ENCODE results near the gene PAEP. TPM values are rescaled to one million over a fixed set of nuclear protein-coding genes. Genes with fewer than 3 reads are reported as not detected.

The PAEP gene
- total RNA-seq, 6 experiments from 2014 or later: not detected

DNA sequence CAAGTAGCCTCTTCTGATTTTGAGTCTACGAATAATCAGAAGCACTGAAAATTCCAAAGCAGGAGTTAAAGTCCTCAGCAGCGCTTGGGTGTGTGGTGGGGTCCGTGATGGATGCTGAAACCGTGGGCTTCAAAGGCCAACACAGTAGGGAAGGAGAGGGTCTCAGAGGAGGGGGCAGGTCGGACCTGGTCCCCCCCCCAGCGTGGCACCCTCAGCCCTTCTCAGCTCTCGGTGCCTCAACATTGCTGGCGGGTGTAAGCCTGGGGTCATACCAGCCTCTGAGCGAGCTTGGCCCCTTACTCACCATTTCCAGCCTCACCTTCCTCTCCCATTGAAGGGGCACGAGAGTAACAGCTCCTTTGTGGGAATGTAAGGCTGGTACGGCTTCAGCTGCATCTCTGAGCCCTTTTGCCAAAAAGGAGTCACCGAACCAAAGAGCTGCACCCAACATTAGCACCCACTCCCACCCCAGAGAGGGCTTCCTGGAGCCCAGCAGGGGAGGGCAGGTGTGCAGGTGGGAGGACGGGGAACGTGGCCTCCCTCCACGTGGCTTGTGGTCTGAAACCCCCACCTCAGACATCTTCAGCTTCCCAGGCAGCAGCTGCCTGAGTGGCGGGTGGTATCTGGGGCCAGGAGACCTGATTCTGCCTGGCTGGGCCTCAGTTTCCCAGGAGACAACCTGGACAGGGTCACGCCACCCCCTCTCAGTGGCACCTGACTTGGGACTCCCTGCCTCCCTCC is 47.0 kb upstream of the PAEP start:
- no peaks in the 10 kb centered on the region for H3K9me3 ChIP-seq
- no peak overlapping the region for H3K27ac ChIP-seq
- H3K4me3 ChIP-seq: no peak overlapping the region
- H3K4me1 ChIP-seq: no peaks in the 10 kb centered on the region
- ATAC-seq (no peak), DNase-seq (peak in 1 of 3 donors; percentile 17)
- TF ChIP-seq, protein P1, sequence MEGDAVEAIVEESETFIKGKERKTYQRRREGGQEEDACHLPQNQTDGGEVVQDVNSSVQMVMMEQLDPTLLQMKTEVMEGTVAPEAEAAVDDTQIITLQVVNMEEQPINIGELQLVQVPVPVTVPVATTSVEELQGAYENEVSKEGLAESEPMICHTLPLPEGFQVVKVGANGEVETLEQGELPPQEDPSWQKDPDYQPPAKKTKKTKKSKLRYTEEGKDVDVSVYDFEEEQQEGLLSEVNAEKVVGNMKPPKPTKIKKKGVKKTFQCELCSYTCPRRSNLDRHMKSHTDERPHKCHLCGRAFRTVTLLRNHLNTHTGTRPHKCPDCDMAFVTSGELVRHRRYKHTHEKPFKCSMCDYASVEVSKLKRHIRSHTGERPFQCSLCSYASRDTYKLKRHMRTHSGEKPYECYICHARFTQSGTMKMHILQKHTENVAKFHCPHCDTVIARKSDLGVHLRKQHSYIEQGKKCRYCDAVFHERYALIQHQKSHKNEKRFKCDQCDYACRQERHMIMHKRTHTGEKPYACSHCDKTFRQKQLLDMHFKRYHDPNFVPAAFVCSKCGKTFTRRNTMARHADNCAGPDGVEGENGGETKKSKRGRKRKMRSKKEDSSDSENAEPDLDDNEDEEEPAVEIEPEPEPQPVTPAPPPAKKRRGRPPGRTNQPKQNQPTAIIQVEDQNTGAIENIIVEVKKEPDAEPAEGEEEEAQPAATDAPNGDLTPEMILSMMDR (IDR thresholded peaks at IDR 0.05): no peak
- no peak for TF ChIP-seq POLR2A (IDR thresholded peaks at IDR 0.05)
- 49% methylated on average over 3 of the region's 17 CpGs for WGBS (ENCODE audit: insufficient coverage, low coverage, low lambda C conversion rate, missing lambda C conversion rate)
- H3K27me3 ChIP-seq: no peaks in the 10 kb centered on the region
- H3K36me3 ChIP-seq: no peaks in the 10 kb centered on the region
- intact Hi-C loops (cut with DNase I): no loop called here

DNA sequence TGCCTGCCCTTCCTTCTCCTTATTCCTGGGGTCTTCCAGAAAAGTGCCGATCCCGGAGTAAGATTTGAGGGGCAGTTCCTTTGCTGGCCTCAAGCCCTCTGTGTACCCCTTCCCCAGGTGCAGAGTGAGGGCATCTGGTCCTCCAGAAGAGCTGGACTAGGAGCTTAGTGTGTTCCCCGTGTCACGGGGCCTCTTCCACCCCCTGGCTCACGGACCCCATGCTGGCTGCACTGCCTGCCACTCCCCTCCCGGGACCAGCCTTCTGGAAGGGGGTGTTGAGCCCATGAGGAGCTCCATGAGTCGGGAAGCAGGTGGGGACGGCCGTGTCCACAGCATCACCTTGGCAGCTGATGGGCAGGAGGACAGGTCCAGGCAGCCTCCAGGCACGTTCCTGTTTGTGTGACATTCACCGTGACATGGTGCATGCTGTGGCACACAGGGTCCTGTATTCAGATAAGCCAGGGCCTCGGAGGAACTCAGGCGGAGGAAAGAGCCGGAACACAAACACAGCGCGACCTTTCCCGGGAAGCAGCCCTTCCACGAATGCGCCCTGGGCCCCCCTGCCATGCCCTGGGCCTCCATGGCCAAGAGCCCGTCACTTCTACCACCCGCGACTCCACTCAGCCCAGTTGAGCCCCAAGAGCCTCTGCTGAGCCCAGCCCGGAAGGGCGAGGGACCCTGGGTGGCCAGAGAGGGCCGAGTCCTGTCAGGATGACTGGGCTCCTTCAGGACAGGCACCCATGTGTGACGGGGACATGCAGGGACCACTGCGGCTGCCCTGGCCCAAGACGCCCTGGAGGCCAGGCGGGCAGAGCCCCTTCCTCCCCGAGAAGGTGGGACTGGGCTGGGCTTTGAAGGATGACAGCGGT is 46.2 kb upstream of the PAEP start:
- Histone ChIP-seq H3K9me3 (no peaks in the 10 kb centered on the region), H3K27me3 (no peaks in the 10 kb centered on the region), H3K4me1 (no peaks in the 10 kb centered on the region), H3K27ac (no peak overlapping the region), H3K36me3 (no peaks in the 10 kb centered on the region), H3K4me3 (no peak overlapping the region)
- WGBS (ENCODE audit: insufficient coverage, low coverage, low lambda C conversion rate, missing lambda C conversion rate): 70% methylated on average over 19 of the region's 31 CpGs
- TF ChIP-seq POLR2A (IDR thresholded peaks at IDR 0.05): no peak
- TF ChIP-seq, protein P1 (IDR thresholded peaks at IDR 0.05): no peak
- DNase-seq (peak in 1 of 3 donors; percentile 37), ATAC-seq (peak in 1 of 4 donors; percentile 33)
- intact Hi-C loops (cut with DNase I): no loop called here

GRCh38 chr9:135516132-135516860 is 45.3 kb upstream of the PAEP start:
- DNase-seq (no peak), ATAC-seq (peak in 2 of 4 donors; percentile 7 to 27)
- Histone ChIP-seq H3K9me3 (no peaks in the 10 kb centered on the region), H3K27ac (no peak overlapping the region), H3K36me3 (no peaks in the 10 kb centered on the region), H3K27me3 (no peaks in the 10 kb centered on the region), H3K4me1 (no peaks in the 10 kb centered on the region), H3K4me3 (no peak overlapping the region)
- TF ChIP-seq, protein P1 (IDR thresholded peaks at IDR 0.05): no peak
- TF ChIP-seq POLR2A (IDR thresholded peaks at IDR 0.05): no peak
- intact Hi-C loops (cut with DNase I): no loop called here
- 37% methylated on average over 9 of the region's 25 CpGs for WGBS (ENCODE audit: insufficient coverage, low coverage, low lambda C conversion rate, missing lambda C conversion rate)

DNA sequence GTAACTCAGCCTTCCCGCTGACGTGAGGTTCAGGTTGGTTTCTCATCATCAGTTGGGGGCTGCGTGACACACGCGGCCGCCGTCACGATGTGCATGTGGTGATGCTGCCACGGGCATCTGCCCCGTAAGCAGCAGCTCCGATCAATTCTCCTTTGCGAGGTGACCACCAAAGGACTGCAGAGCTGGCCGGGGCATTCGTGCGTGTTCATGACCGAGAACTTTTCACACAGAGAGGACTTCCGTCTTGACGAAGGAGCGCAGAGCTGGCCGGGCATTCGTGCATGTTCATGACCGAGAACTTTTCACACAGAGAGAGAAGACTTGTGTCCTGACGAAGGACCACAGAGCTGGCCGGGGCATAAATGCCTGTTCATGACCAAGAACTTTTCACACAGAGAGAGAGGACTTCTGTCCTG is 44.1 kb upstream of the PAEP start:
- no peak for DNase-seq
- Histone ChIP-seq H3K4me1 (no peaks in the 10 kb centered on the region), H3K9me3 (no peaks in the 10 kb centered on the region), H3K27me3 (no peaks in the 10 kb centered on the region), H3K27ac (no peak overlapping the region), H3K36me3 (no peaks in the 10 kb centered on the region), H3K4me3 (no peak overlapping the region)
- intact Hi-C loops (cut with DNase I): no loop called here
- 90% methylated on average over 18 of the region's 24 CpGs for WGBS (ENCODE audit: insufficient coverage, low coverage, low lambda C conversion rate, missing lambda C conversion rate)
- TF ChIP-seq POLR2A (IDR thresholded peaks at IDR 0.05): no peak
- TF ChIP-seq, protein P1 (IDR thresholded peaks at IDR 0.05): no peak
- no peak for ATAC-seq

All from right lobe of liver (tissue), 6 donors.